ENCODE data around the gene PPP2R5C.

DNA sequence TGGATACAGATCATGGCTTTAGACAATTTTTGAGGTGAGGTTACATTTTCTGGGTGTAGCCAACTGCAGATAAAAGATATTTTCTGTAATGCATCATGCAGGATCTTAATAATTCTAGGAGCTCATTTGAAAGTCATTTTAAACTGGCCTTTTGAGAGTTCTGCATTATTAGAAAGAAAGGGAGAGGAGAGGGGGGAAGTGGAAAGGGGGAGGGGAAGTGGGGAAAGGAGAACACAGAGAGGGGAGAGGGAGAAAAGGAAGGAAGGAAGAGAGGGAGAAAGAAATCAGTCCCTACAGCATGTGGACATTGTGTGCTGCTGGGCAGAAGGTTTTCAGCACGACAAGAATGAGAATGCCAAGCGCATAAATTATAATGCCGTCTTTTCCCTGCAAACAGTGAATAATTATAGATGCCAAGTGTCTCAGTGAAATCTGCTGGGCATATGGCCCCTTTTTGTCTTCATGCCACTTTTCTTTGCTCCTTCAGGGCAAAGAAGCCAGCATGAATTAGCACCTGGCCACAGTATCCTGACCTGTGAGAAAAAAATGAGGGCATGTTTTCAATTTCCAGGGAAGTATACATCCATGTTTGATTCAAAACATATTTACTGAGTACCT, 22.7 kb upstream of the PPP2R5C start:
- TF ChIP-seq, protein P1, sequence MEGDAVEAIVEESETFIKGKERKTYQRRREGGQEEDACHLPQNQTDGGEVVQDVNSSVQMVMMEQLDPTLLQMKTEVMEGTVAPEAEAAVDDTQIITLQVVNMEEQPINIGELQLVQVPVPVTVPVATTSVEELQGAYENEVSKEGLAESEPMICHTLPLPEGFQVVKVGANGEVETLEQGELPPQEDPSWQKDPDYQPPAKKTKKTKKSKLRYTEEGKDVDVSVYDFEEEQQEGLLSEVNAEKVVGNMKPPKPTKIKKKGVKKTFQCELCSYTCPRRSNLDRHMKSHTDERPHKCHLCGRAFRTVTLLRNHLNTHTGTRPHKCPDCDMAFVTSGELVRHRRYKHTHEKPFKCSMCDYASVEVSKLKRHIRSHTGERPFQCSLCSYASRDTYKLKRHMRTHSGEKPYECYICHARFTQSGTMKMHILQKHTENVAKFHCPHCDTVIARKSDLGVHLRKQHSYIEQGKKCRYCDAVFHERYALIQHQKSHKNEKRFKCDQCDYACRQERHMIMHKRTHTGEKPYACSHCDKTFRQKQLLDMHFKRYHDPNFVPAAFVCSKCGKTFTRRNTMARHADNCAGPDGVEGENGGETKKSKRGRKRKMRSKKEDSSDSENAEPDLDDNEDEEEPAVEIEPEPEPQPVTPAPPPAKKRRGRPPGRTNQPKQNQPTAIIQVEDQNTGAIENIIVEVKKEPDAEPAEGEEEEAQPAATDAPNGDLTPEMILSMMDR (conservative IDR thresholded peaks at IDR 0.05 in 1 of 2, IDR thresholded peaks at IDR 0.05 in 1 of 2; ENCODE audit: extremely low read depth in 1 of 2, insufficient read depth in 1 of 2, low read depth in 1 of 2, low read length in 2 of 2): no peak
- no peak for TF ChIP-seq EZH2 (IDR thresholded peaks at IDR 0.05; ENCODE audit: borderline replicate concordance, low read length)
